Astrocyte (in vitro differentiated cells and primary cell): ENCODE data around the gene ZBTB7B. TPM values are rescaled to one million over a fixed set of nuclear protein-coding genes. Genes with fewer than 3 reads are reported as not detected.
A peak's percentile ranks its signal among the peaks of the same experiment; 100 is the strongest.

Source experiments
- DNase-seq: peaks from one replicate; pipeline ENCODE4 v3.0.0-alpha.2; 2010; ENCODE audit warnings: low read depth
- FAIRE-seq: peaks from 2 replicates; lab custom pipeline; 2011; peaks lifted over from hg19 to GRCh38; lab: Jason Lieb, UNC
- H2AFZ ChIP-seq: 2 replicates; pipeline ENCODE4 v1.6.0; 2012; ENCODE audit warnings: low read depth, low read length, inconsistent platforms
- H3K27ac ChIP-seq: 2 replicates; pipeline ENCODE4 v1.5.1; 2011; ENCODE audit warnings: low read depth, low read length, inconsistent platforms
- H3K27me3 ChIP-seq: 2 replicates; pipeline ENCODE4 v1.6.0; 2011; ENCODE audit warnings: low read length, inconsistent platforms; ENCODE audit not compliant: insufficient read depth
- H3K36me3 ChIP-seq: 2 replicates; pipeline ENCODE4 v1.5.1; 2011; ENCODE audit warnings: low read length, inconsistent platforms; ENCODE audit not compliant: insufficient read depth
- H3K4me1 ChIP-seq: 2 replicates; pipeline ENCODE4 v1.5.1; 2011; ENCODE audit warnings: low read length, inconsistent platforms; ENCODE audit not compliant: insufficient read depth
- H3K4me2 ChIP-seq: 2 replicates; pipeline ENCODE4 v1.6.0; 2012; ENCODE audit warnings: low read length, inconsistent platforms
- H3K4me3 ChIP-seq: 2 replicates; pipeline ENCODE4 v1.5.1; 2011; ENCODE audit warnings: low read depth, mild to moderate bottlenecking, low read length, inconsistent platforms; ENCODE audit not compliant: insufficient read depth
- H3K79me2 ChIP-seq: 2 replicates; pipeline ENCODE4 v1.6.0; 2012; ENCODE audit warnings: mild to moderate bottlenecking, low read length, inconsistent platforms; ENCODE audit not compliant: insufficient read depth
- H3K9ac ChIP-seq: 2 replicates; pipeline ENCODE4 v1.6.0; 2012; ENCODE audit warnings: mild to moderate bottlenecking, low read length, inconsistent platforms
- H3K9me3 ChIP-seq: 2 replicates; pipeline ENCODE4 v1.5.1; 2012; ENCODE audit warnings: low read depth, mild to moderate bottlenecking, low read length, inconsistent platforms; ENCODE audit not compliant: insufficient read depth
- H4K20me1 ChIP-seq: 2 replicates; pipeline ENCODE4 v1.6.0; 2012; ENCODE audit warnings: low read length, inconsistent platforms; ENCODE audit not compliant: insufficient read depth
- H3K27ac Mint-ChIP-seq: one replicate; pipeline ENCODE4 v1.8.0; 2021; ENCODE audit warnings: mild to moderate bottlenecking, mixed read lengths; ENCODE audit not compliant: unreplicated experiment
- H3K27me3 Mint-ChIP-seq: one replicate; pipeline ENCODE4 v1.8.0; 2021; ENCODE audit warnings: low read depth, mixed read lengths; ENCODE audit not compliant: unreplicated experiment
- H3K36me3 Mint-ChIP-seq: one replicate; pipeline ENCODE4 v1.8.0; 2021; ENCODE audit warnings: low read depth, mixed read lengths; ENCODE audit not compliant: unreplicated experiment
- H3K4me1 Mint-ChIP-seq: one replicate; pipeline ENCODE4 v1.8.0; 2021; ENCODE audit warnings: low read depth, mixed read lengths; ENCODE audit not compliant: unreplicated experiment
- H3K4me3 Mint-ChIP-seq: one replicate; pipeline ENCODE4 v1.8.0; 2021; ENCODE audit warnings: mild to moderate bottlenecking, moderate library complexity, mixed read lengths; ENCODE audit not compliant: unreplicated experiment
- H3K9me3 Mint-ChIP-seq: one replicate; pipeline ENCODE4 v1.8.0; 2021; ENCODE audit warnings: mild to moderate bottlenecking, mixed read lengths; ENCODE audit not compliant: unreplicated experiment
- EZH2 ChIP-seq: IDR thresholded peaks from 2 replicates; pipeline ENCODE4 v1.6.1; 2012; ENCODE audit warnings: mild to moderate bottlenecking, low read length, inconsistent platforms; ENCODE audit not compliant: insufficient read depth
- total RNA-seq: library from RNA; stranded (reverse); gene quantifications from 2 replicates; pipeline ENCODE4 v1.2.1, GENCODE V29; 2021
- TF ChIP-seq, protein P1 (sequence below): IDR thresholded peaks from 2 replicates; pipeline ENCODE4 v1.5.1; 2011; ENCODE audit warnings: low read depth, mild to moderate bottlenecking, inconsistent platforms, low read length, moderate library complexity; ENCODE audit not compliant: insufficient read depth

ZBTB7B gene
- total RNA-seq, 1 donor from 2014 or later, result 46.1 TPM

DNA sequence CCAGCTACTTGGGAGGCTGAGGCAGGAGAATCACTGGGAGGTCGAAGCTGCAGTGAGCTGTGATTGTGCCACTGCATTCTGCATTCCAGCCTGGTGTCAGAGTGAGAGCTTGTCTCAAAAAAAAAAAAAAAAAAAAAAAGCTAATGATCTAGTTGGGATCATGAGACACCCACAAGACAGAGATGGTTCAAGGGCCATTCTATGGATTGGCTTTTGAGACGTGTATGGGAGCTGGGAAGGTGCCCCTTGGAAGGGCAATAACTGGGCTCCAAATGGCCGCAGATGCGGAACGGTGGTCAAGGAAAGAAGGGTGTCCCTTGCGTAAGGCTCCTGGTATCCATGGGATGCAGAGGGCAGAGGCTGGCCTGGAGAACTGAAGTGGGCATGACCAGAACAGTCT lies 41.8 kb downstream of the ZBTB7B start:
- TF ChIP-seq EZH2, result no peak
- TF ChIP-seq, protein P1, sequence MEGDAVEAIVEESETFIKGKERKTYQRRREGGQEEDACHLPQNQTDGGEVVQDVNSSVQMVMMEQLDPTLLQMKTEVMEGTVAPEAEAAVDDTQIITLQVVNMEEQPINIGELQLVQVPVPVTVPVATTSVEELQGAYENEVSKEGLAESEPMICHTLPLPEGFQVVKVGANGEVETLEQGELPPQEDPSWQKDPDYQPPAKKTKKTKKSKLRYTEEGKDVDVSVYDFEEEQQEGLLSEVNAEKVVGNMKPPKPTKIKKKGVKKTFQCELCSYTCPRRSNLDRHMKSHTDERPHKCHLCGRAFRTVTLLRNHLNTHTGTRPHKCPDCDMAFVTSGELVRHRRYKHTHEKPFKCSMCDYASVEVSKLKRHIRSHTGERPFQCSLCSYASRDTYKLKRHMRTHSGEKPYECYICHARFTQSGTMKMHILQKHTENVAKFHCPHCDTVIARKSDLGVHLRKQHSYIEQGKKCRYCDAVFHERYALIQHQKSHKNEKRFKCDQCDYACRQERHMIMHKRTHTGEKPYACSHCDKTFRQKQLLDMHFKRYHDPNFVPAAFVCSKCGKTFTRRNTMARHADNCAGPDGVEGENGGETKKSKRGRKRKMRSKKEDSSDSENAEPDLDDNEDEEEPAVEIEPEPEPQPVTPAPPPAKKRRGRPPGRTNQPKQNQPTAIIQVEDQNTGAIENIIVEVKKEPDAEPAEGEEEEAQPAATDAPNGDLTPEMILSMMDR, result no peak
- Histone ChIP-seq H3K9me3 (no peaks in the 10 kb centered on the region), H3K27me3 (peaks cover 2% of the 10 kb centered on the region), H3K79me2 (no peaks in the 10 kb centered on the region), H3K27ac (no peak overlapping the region), H3K4me3 (no peak overlapping the region), H2AFZ (no peak overlapping the region), H3K9ac (no peak overlapping the region), H3K4me1 (peaks cover 15% of the 10 kb centered on the region), H4K20me1 (peaks cover 3% of the 10 kb centered on the region), H3K4me2 (no peak overlapping the region), H3K36me3 (no peaks in the 10 kb centered on the region)
- FAIRE-seq (no peak), DNase-seq (no peak)
- Mint-ChIP-seq H3K27ac (peak overlapping the region; percentile 67), H3K36me3 (no peaks in the 10 kb centered on the region), H3K4me1 (peaks cover 13% of the 10 kb centered on the region), H3K4me3 (no peak overlapping the region), H3K27me3 (peaks cover 13% of the 10 kb centered on the region), H3K9me3 (no peaks in the 10 kb centered on the region)

DNA sequence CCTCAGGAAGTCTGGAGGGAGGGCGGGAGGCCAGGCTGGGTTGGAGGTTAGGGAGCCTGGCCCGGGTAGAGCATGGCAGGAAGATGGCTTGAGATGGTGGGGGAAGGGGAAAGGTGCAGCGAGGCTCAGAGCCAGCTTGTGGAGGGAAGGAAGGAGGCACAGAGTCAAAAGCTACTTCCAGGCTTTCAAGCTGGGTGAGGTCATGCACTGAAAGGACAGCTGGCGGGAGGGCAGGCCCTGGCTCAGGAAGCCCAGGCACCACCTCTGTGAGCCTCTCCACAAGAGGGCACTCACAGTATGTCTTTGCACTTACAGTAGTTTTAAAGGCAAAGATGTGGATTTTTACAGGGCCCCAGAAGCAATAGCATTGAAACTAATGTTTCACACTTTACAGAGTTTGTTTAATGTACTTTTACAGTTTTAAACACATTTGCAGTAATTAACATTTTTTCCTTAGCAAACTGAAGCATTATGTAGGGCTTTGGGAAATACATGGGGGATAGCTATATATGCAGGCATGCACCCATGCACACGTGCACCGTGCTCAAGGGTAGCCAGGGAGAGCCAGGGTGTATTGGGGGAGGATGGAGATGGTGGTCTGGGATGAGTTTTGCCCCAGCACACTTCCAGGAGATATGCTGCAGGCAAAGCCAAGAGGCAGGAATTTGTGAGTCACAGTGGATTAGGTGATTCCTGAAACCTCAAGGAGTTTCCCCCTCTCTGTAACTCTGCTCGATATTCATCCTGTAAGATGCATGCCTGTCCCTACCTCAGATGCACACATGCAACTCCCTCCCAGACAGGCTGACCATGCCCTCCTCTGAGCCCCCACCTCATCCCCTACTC lies 42.4 kb downstream of the ZBTB7B start:
- Histone ChIP-seq H3K27me3 (peaks cover 2% of the 10 kb centered on the region), H2AFZ (no peak overlapping the region), H4K20me1 (peaks cover 3% of the 10 kb centered on the region), H3K4me3 (no peak overlapping the region), H3K4me1 (peaks cover 21% of the 10 kb centered on the region), H3K9me3 (no peaks in the 10 kb centered on the region), H3K27ac (no peak overlapping the region), H3K4me2 (peak overlapping the region; percentile 30), H3K79me2 (no peaks in the 10 kb centered on the region), H3K36me3 (no peaks in the 10 kb centered on the region), H3K9ac (no peak overlapping the region)
- Mint-ChIP-seq H3K4me1 (peaks cover 19% of the 10 kb centered on the region), H3K9me3 (no peaks in the 10 kb centered on the region), H3K4me3 (no peak overlapping the region), H3K36me3 (no peaks in the 10 kb centered on the region), H3K27ac (peak overlapping the region; percentile 67), H3K27me3 (peaks cover 13% of the 10 kb centered on the region)
- FAIRE-seq (peak; percentile 17), DNase-seq (peak; percentile 52)
- no peak for TF ChIP-seq EZH2
- TF ChIP-seq, protein P1, result peak; percentile 66
